Endothelial cell of umbilical vein (primary cell): ENCODE data around the gene ARHGEF10L. TPM values are rescaled to one million over a fixed set of nuclear protein-coding genes. Genes with fewer than 3 reads are reported as not detected.

Experiments used
- BruUV-seq: library from RNA; stranded (reverse); fragments of 400-500 nt; replicated peaks from 2 replicates; lab custom pipeline; 2021; lab: Mats Ljungman, UMichigan
- CTCF ChIA-PET: fragments of 300-600, 350-600 bp; sonication (Branson Sonifier 250); formaldehyde crosslinking; loops from one replicate; lab custom pipeline; 2021; ENCODE audit warnings: antibody characterized with exemption, inconsistent platforms; lab: Charles Lee
- POLR2A ChIA-PET: fragments of 300-600, 350-600 bp; sonication (Branson Sonifier 250); formaldehyde crosslinking; loops from one replicate; lab custom pipeline; 2021; ENCODE audit warnings: antibody characterized with exemption, inconsistent platforms; lab: Charles Lee
- DNase-seq: peaks from one replicate; pipeline ENCODE4 v3.0.0-alpha.2; 2011; ENCODE audit warnings: low read depth, low spot score
- FAIRE-seq: peaks from 2 replicates; lab custom pipeline; 2011; peaks lifted over from hg19 to GRCh38; lab: Jason Lieb, UNC
- H2AFZ ChIP-seq: 2 replicates; pipeline ENCODE4 v1.6.0; 2012; ENCODE audit warnings: low read depth, low read length, control low read depth, inconsistent platforms
- H3K27ac ChIP-seq: 2 replicates; pipeline ENCODE4 v1.5.1; 2011; ENCODE audit warnings: low read depth, mild to moderate bottlenecking, control low read depth, low read length, moderate library complexity; ENCODE audit not compliant: insufficient read depth
- H3K27me3 ChIP-seq, 2 experiments: 2 replicates each; pipeline versions ENCODE4 v1.6.0 to v1.6.1; 2011; ENCODE audit warnings: low read length in 2 of 2, mixed read lengths in 1 of 2; ENCODE audit not compliant: control insufficient read depth in 2 of 2, insufficient read depth in 2 of 2
- H3K36me3 ChIP-seq, 2 experiments: 2 replicates in 1 of 2; 3 replicates in 1 of 2; pipeline ENCODE4 v1.5.1; 2011; ENCODE audit warnings: low read length in 2 of 2, mild to moderate bottlenecking in 1 of 2, moderate library complexity in 1 of 2; ENCODE audit not compliant: control insufficient read depth in 2 of 2, insufficient read depth in 2 of 2; ENCODE audit errors: extremely low read depth in 1 of 2
- H3K4me1 ChIP-seq: 3 replicates; pipeline ENCODE4 v1.5.1; 2011; ENCODE audit warnings: mild to moderate bottlenecking, low read length; ENCODE audit not compliant: control insufficient read depth, insufficient read depth; ENCODE audit errors: extremely low read depth
- H3K4me2 ChIP-seq: 2 replicates; pipeline ENCODE4 v1.6.1; 2011; ENCODE audit warnings: low read length, control low read depth, mixed read lengths; ENCODE audit not compliant: insufficient read depth
- H3K4me3 ChIP-seq, 3 experiments: fragments of 200-600 bp in 1 of 3; sonication (generic), shearing (Covaris generic) in 1 of 3; replicated peaks in 1 of 3; 2 replicates each; pipeline ENCODE4 v1.5.1; 2011 to 2016; ENCODE audit warnings: control low read depth in 3 of 3, low read length in 3 of 3, mild to moderate bottlenecking in 2 of 3, inconsistent platforms in 1 of 3, low read depth in 1 of 3, moderate library complexity in 1 of 3; ENCODE audit not compliant: insufficient read depth in 1 of 3
- H3K79me2 ChIP-seq: 2 replicates; pipeline ENCODE4 v1.6.0; 2012; ENCODE audit warnings: low read length, inconsistent platforms; ENCODE audit not compliant: control insufficient read depth, insufficient read depth
- H3K9ac ChIP-seq: replicated peaks from 2 replicates; pipeline ENCODE3; 2011; ENCODE audit warnings: low read length, control low read depth; ENCODE audit not compliant: insufficient read depth; ENCODE audit errors: extremely low read depth
- H3K9me1 ChIP-seq: replicated peaks from 3 replicates; pipeline ENCODE4 v1.6.0; 2011; ENCODE audit warnings: mild to moderate bottlenecking, low read length; ENCODE audit not compliant: control insufficient read depth, insufficient read depth; ENCODE audit errors: extremely low read depth
- H3K9me3 ChIP-seq: replicated peaks from 2 replicates; pipeline ENCODE4 v1.5.1; 2012; ENCODE audit warnings: low read length, inconsistent platforms; ENCODE audit not compliant: control insufficient read depth, insufficient read depth
- H4K20me1 ChIP-seq: replicated peaks from 2 replicates; pipeline ENCODE3; 2011; ENCODE audit warnings: mild to moderate bottlenecking, low read length; ENCODE audit not compliant: control insufficient read depth, insufficient read depth; ENCODE audit errors: extremely low read depth
- CTCF ChIP-seq, 2 donors: IDR thresholded peaks; 1 replicate in 1 of 2; 2 replicates in 1 of 2; pipeline ENCODE4 v1.5.1; 2011; ENCODE audit warnings: low read length in 2 of 2, mild to moderate bottlenecking in 2 of 2, moderate library complexity in 2 of 2, control low read depth in 1 of 2, inconsistent platforms in 1 of 2, low read depth in 1 of 2; ENCODE audit not compliant: insufficient read depth in 1 of 2; ENCODE audit errors: extremely low read depth in 1 of 2
- EZH2 ChIP-seq: IDR thresholded peaks from 2 replicates; pipeline ENCODE4 v1.6.1; 2012; ENCODE audit warnings: borderline replicate concordance, low read depth, mild to moderate bottlenecking, moderate library complexity, low read length, inconsistent platforms; ENCODE audit not compliant: severe bottlenecking
- FOS ChIP-seq: IDR thresholded peaks from 2 replicates; pipeline ENCODE4 v1.6.1; 2011; ENCODE audit warnings: mild to moderate bottlenecking, low read length, moderate library complexity, borderline replicate concordance; ENCODE audit not compliant: insufficient read depth
- GATA2 ChIP-seq: IDR thresholded peaks from 2 replicates; pipeline ENCODE4 v1.7.0; 2011; ENCODE audit warnings: low read depth, mild to moderate bottlenecking, moderate library complexity, mixed read lengths, low read length; ENCODE audit not compliant: insufficient read length, insufficient read depth
- JUN ChIP-seq: IDR thresholded peaks from 2 replicates; pipeline ENCODE4 v1.6.1; 2011; ENCODE audit warnings: borderline replicate concordance, low read depth; ENCODE audit not compliant: insufficient read length, insufficient read depth
- MYC ChIP-seq: IDR thresholded peaks from one replicate; pipeline ENCODE4 v1.6.1; 2011; ENCODE audit warnings: mild to moderate bottlenecking, low read depth, low read length
- POLR2A ChIP-seq: IDR thresholded peaks from 2 replicates; pipeline ENCODE4 v1.6.1; 2012; ENCODE audit warnings: low read depth, mild to moderate bottlenecking, control low read depth, low read length
- POLR2AphosphoS5 ChIP-seq: IDR thresholded peaks from 2 replicates; pipeline ENCODE4 v1.6.1; 2012; ENCODE audit warnings: low read depth, mild to moderate bottlenecking, control low read depth, low read length, moderate library complexity; ENCODE audit not compliant: insufficient read depth
- dilution Hi-C: fragments of 300-500 bp; cut with MboI; formaldehyde crosslinking; loops from one replicate; pipeline ENCODE4 v1.15.0; 2019; ENCODE audit warnings: low sequenced_read_pairs; ENCODE audit not compliant: extremely low pct_ligation_motif_present
- intact Hi-C: fragments of 100-400 bp; cut with micrococcal nuclease; formaldehyde crosslinking; loops from one replicate; pipeline ENCODE4 v1.10.0; 2022
- polyA plus RNA-seq, 4 experiments: library from polyadenylated mRNA; depleted of rRNA in 3 of 4; stranded (reverse) in 3 of 4; unstranded in 1 of 4; fragments of >200 nt; gene quantifications; 2 replicates each; pipeline versions ENCODE4 v1.2.1 to v1.2.3, GENCODE V29; 2011 to 2012; ENCODE audit warnings: missing spikeins in 1 of 4
- total RNA-seq: library from RNA; stranded (reverse); gene quantifications from 2 replicates; pipeline ENCODE4 v1.2.3, GENCODE V29; 2021
- TF ChIP-seq, protein P1 (sequence below): IDR thresholded peaks from 2 replicates; pipeline ENCODE4 v1.6.1; 2011; ENCODE audit not compliant: insufficient read depth, insufficient read length

The ARHGEF10L gene
- total and polyA plus RNA-seq, 2 donors (not counting 3 experiments of a cell fraction or from before 2014, with no cell fraction given) = 1.9 to 5.2 TPM

- Histone ChIP-seq H3K79me2 (no peaks in the 10 kb centered on the region), H3K9ac (no peak overlapping the region), H3K4me3 (no peak overlapping the region), H3K4me2 (no peak overlapping the region), H3K9me3 (no peaks in the 10 kb centered on the region), H3K9me1 (no peaks in the 10 kb centered on the region), H3K36me3 (no peaks in the 10 kb centered on the region), H3K27me3 (no peaks in the 10 kb centered on the region), H3K4me1 (no peaks in the 10 kb centered on the region), H4K20me1 (no peaks in the 10 kb centered on the region), H2AFZ (no peak overlapping the region), H3K27ac (no peak overlapping the region)
- TF ChIP-seq FOS (no peak), CTCF (IDR thresholded peaks at IDR 0.05; ENCODE audit: extremely low read depth in 1 of 2, insufficient read depth in 1 of 2, low read depth in 1 of 2, low read length in 2 of 2) (no peak), POLR2AphosphoS5 (no peak), GATA2 (no peak), EZH2 (no peak), POLR2A (no peak), JUN (no peak), MYC (no peak)
- TF ChIP-seq, protein P1, sequence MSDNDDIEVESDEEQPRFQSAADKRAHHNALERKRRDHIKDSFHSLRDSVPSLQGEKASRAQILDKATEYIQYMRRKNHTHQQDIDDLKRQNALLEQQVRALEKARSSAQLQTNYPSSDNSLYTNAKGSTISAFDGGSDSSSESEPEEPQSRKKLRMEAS = no peak
- dilution Hi-C loops = no loop called here
- ChIA-PET POLR2A (no interaction called here), CTCF (interaction anchor here (1.9 kb wide), 1 partner anchor 18 kb away, joined by 7 read pairs; no protein-coding TSS in a partner anchor)
- no TSS peak for BruUV-seq
- no peak for FAIRE-seq
- no peak for DNase-seq
- intact Hi-C loops = no loop called here
These were observed 85.2 kb downstream of the ARHGEF10L start for GRCh38 chr1:17624611-17625233.
